H1 (cell line): ENCODE results near the gene TSFM. TPM values are rescaled to one million over a fixed set of nuclear protein-coding genes. Genes with fewer than 3 reads are reported as not detected.
A peak's percentile ranks its signal among the peaks of the same experiment; 100 is the strongest.

ENCODE experiments used
- BRCA1 ChIP-seq: IDR thresholded peaks from 2 replicates; pipeline ENCODE4 v1.6.1; 2012; ENCODE audit warnings: low read depth, low read length, improper control_type of control experiment
- CBX5 ChIP-seq: fragments of 300-800, 300-1000 bp; sonication (generic); IDR thresholded peaks from 2 replicates; pipeline ENCODE4 v1.7.1; 2016; ENCODE audit warnings: antibody characterized with exemption, low read length, low read depth
- CBX8 ChIP-seq: fragments of 300-800, 300-1000 bp; sonication (generic); IDR thresholded peaks from 2 replicates; pipeline ENCODE4 v1.7.1; 2016; ENCODE audit warnings: low read depth, low read length, borderline replicate concordance
- CHD1 ChIP-seq: IDR thresholded peaks from 2 replicates; pipeline ENCODE4 v1.6.1; 2012; ENCODE audit warnings: low read depth, low read length, improper control_type of control experiment
- CHD2 ChIP-seq: IDR thresholded peaks from 2 replicates; pipeline ENCODE4 v1.6.1; 2012; ENCODE audit warnings: low read length, improper control_type of control experiment
- CTCF ChIP-seq, 3 experiments: IDR thresholded peaks; 1 replicate in 2 of 3; 2 replicates in 1 of 3; pipeline versions ENCODE4 v1.5.1 to v1.6.1; 2011; ENCODE audit warnings: low read length in 3 of 3, mild to moderate bottlenecking in 3 of 3, inconsistent platforms in 2 of 3, low read depth in 1 of 3, moderate library complexity in 1 of 3; ENCODE audit not compliant: insufficient read depth in 1 of 3; ENCODE audit errors: control extremely low read depth in 1 of 3
- EGR1 ChIP-seq: IDR thresholded peaks from 2 replicates; pipeline ENCODE4 v1.6.1; 2011; ENCODE audit warnings: low read depth, low read length, borderline replicate concordance
- EP300 ChIP-seq, 2 experiments: IDR thresholded peaks; 1 replicate in 1 of 2; 2 replicates in 1 of 2; pipeline ENCODE4 v1.6.1; 2011 to 2012; ENCODE audit warnings: low read depth in 2 of 2, low read length in 2 of 2, mild to moderate bottlenecking in 2 of 2, borderline replicate concordance in 1 of 2, inconsistent platforms in 1 of 2, moderate library complexity in 1 of 2
- GABPA ChIP-seq: IDR thresholded peaks from 2 replicates; pipeline ENCODE4 v1.6.1; 2011; ENCODE audit warnings: mild to moderate bottlenecking, low read length, moderate library complexity, borderline replicate concordance; ENCODE audit not compliant: insufficient read depth
- KDM1A ChIP-seq: fragments of 200-600, 300-600 bp; sonication (generic); IDR thresholded peaks from 2 replicates; pipeline ENCODE4 v1.7.1; 2016; ENCODE audit warnings: mild to moderate bottlenecking, low read length, borderline replicate concordance
- KDM5A ChIP-seq: fragments of 200-600 bp; IDR thresholded peaks from 2 replicates; pipeline ENCODE4 v1.7.1; 2012; ENCODE audit warnings: mild to moderate bottlenecking, low read length, inconsistent platforms, mixed read lengths
- MAFK ChIP-seq: IDR thresholded peaks from 2 replicates; pipeline ENCODE4 v1.6.1; 2012; ENCODE audit warnings: low read depth, mild to moderate bottlenecking, improper control_type of control experiment, low read length
- RXRA ChIP-seq: IDR thresholded peaks from 2 replicates; pipeline ENCODE4 v1.6.1; 2011; ENCODE audit warnings: low read depth, mild to moderate bottlenecking, low read length, moderate library complexity; ENCODE audit not compliant: insufficient read depth
- SIN3A ChIP-seq, 2 experiments: IDR thresholded peaks in 1 of 2; conservative IDR thresholded peaks in 1 of 2; 2 replicates each; pipeline ENCODE4 v1.6.1; 2011 to 2012; ENCODE audit warnings: low read length in 2 of 2, improper control_type of control experiment in 1 of 2, low read depth in 1 of 2, mild to moderate bottlenecking in 1 of 2
- SP1 ChIP-seq: IDR thresholded peaks from 2 replicates; pipeline ENCODE4 v1.6.1; 2011; ENCODE audit warnings: low read depth, low read length
- SUZ12 ChIP-seq: fragments of 200-600 bp; sonication (generic); IDR thresholded peaks from 2 replicates; pipeline ENCODE4 v1.6.1; 2012; ENCODE audit warnings: mild to moderate bottlenecking, inconsistent platforms, low read length, moderate library complexity, mixed read lengths
- TAF1 ChIP-seq: IDR thresholded peaks from 2 replicates; pipeline ENCODE4 v1.6.1; 2011; ENCODE audit warnings: mild to moderate bottlenecking, low read depth, low read length
- TAF7 ChIP-seq: optimal IDR thresholded peaks from 2 replicates; pipeline ENCODE3; 2011; ENCODE audit warnings: low read depth, mild to moderate bottlenecking, inconsistent platforms, low read length, moderate library complexity, borderline replicate concordance
- YY1 ChIP-seq: IDR thresholded peaks from 2 replicates; pipeline ENCODE4 v1.6.1; 2011; ENCODE audit warnings: low read depth, mild to moderate bottlenecking, low read length
- polyA plus RNA-seq, 7 experiments: library from polyadenylated mRNA; depleted of rRNA in 3 of 7; stranded (reverse) in 5 of 7; unstranded in 2 of 7; fragments of >200 nt in 5 of 7; fragments of 200-250 nt in 2 of 7; gene quantifications; 1 replicate in 5 of 7; 2 replicates in 1 of 7; 4 replicates in 1 of 7; pipeline versions ENCODE4 v1.2.1 to v1.2.3, GENCODE V29; 2011 to 2013; ENCODE audit warnings: missing spikeins in 2 of 7, mixed read lengths in 2 of 7
- total RNA-seq: library from RNA; stranded (reverse); fragmentation: NEBNext Ultra II Directional; extraction: Animal tissue kit (Norgen Biotek cat#: 25700); gene quantifications from 2 replicates; pipeline ENCODE4 v1.2.1, GENCODE V29; 2021
- TF ChIP-seq, protein P1 (sequence below): IDR thresholded peaks from 2 replicates; pipeline ENCODE4 v1.6.1; 2011; ENCODE audit warnings: low read length, improper control_type of control experiment

The TSFM gene
- total and polyA plus RNA-seq, 2 of the 8 experiments (the other 6 are each of a cell fraction or from before 2014, with no cell fraction given) = 17.4 to 49.8 TPM

DNA sequence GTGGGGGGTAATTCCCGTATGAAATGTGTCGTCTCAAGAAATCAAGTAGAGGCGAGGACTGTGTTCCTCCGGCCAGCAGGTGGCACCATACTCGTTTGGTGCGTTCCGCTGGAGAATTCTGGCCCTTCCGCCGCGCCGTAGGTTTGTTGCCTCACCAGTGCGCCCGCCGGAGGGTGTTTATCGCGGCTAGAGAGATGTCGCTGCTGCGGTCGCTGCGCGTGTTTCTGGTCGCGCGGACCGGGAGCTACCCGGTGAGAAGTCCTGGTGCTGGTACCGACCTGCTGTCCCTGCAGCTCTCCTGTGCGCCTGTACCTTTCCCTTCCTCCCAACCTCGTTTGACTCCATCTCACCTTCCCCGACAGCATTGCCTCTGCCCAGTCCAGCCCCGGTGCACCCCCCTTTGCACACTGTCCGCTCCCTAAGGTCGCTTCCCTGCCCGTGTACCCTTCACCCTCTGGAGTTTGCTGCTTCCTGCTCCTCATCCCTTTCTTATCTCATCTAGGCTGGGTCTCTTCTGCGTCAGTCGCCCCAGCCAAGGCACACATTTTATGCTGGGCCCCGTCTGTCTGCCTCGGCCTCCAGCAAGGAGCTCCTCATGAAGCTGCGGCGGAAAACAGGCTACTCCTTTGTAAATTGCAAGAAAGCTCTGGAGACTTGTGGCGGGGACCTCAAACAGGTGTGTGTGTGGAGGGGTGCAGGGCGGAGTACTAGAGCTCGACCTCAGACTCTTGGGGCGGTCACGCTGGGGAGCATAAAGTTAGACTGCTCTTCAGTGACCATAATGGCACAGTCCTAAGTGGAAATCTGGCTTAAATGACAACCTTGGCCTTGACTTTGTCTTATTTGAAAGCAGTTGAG is at the start of gene TSFM (continued):
- peak; percentile 69; the same call in 1 of the 2 replicates for TF ChIP-seq EGR1
- TF ChIP-seq CTCF (IDR thresholded peaks at IDR 0.05; ENCODE audit: control extremely low read depth in 1 of 3, insufficient read depth in 1 of 3, low read depth in 1 of 3, low read length in 3 of 3) = peak; percentile 85 to 97 (median 96)
- TF ChIP-seq CHD2 = 0 out of 2 replicates have a peak, but pooled peaks have one; percentile 53
- TF ChIP-seq GABPA = no peak
- no peak for TF ChIP-seq MAFK
- TF ChIP-seq YY1 = peak; percentile 60; the same call in 1 of the 2 replicates
- TF ChIP-seq SUZ12 = no peak
- peak; percentile 72 for TF ChIP-seq TAF7
- TF ChIP-seq RXRA = no peak
- TF ChIP-seq, protein P1, sequence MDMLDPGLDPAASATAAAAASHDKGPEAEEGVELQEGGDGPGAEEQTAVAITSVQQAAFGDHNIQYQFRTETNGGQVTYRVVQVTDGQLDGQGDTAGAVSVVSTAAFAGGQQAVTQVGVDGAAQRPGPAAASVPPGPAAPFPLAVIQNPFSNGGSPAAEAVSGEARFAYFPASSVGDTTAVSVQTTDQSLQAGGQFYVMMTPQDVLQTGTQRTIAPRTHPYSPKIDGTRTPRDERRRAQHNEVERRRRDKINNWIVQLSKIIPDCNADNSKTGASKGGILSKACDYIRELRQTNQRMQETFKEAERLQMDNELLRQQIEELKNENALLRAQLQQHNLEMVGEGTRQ = no peak
- peak in 1 of 2 experiments; percentile 92; a peak in 2 of 4 replicates for TF ChIP-seq SIN3A (conservative IDR thresholded peaks at IDR 0.05 in 1 of 2, IDR thresholded peaks at IDR 0.05 in 1 of 2; ENCODE audit: low read depth in 1 of 2, low read length in 2 of 2)
- TF ChIP-seq CBX8 = no peak
- TF ChIP-seq TAF1 = peak; percentile 94
- TF ChIP-seq KDM1A = no peak
- TF ChIP-seq CHD1 = no peak
- TF ChIP-seq CBX5 = no peak
- TF ChIP-seq SP1 = peak; percentile 53; the same call in 1 of the 2 replicates
- TF ChIP-seq EP300 (IDR thresholded peaks at IDR 0.05; ENCODE audit: borderline replicate concordance in 1 of 2, low read depth in 2 of 2, low read length in 2 of 2) = no peak
- peak; percentile 85 for TF ChIP-seq KDM5A
- TF ChIP-seq BRCA1 = no peak
